ENCODE results near the gene DDA1. TPM values are rescaled to one million over a fixed set of nuclear protein-coding genes. Genes with fewer than 3 reads are reported as not detected.

The DDA1 gene
- total and polyA plus RNA-seq, 2 of the 13 experiments (the other 11 are each of a cell fraction or from before 2014, with no cell fraction given) = 24.5 to 26.0 TPM

- TF ChIP-seq PBX3 (CRISPR knock-in tag; IDR thresholded peaks at IDR 0.05; ENCODE audit: borderline replicate concordance) (peak; percentile 27; the same call in 1 of the 2 replicates), ZNF547 (CRISPR knock-in tag; IDR thresholded peaks at IDR 0.05) (peak; percentile 40; the same call in 1 of the 2 replicates), ZSCAN5A (CRISPR knock-in tag; IDR thresholded peaks at IDR 0.05; ENCODE audit: borderline replicate concordance) (no peak), ZNF674 (CRISPR knock-in tag; IDR thresholded peaks at IDR 0.05; ENCODE audit: low read depth) (no peak), KDM5A (IDR thresholded peaks at IDR 0.05; ENCODE audit: borderline replicate concordance, low read length) (peak; percentile 88; the same call in 1 of the 2 replicates), ZSCAN20 (CRISPR knock-in tag; IDR thresholded peaks at IDR 0.05; ENCODE audit: borderline replicate concordance) (peak; percentile 69; the same call in 1 of the 2 replicates), POLR2AphosphoS2 (IDR thresholded peaks at IDR 0.05; ENCODE audit: low read depth, low read length) (no peak), HNF4G (IDR thresholded peaks at IDR 0.05; ENCODE audit: borderline replicate concordance, low read depth, low read length) (no peak), HNF4G (CRISPR knock-in tag; IDR thresholded peaks at IDR 0.05; ENCODE audit: borderline replicate concordance, low read depth) (no peak), SP5 (CRISPR knock-in tag; IDR thresholded peaks at IDR 0.05; ENCODE audit: borderline replicate concordance, low read depth) (no peak; the same call in 1 of the 2 replicates), ZFYVE20 (CRISPR knock-in tag; IDR thresholded peaks at IDR 0.05; ENCODE audit: borderline replicate concordance, low read depth) (0 out of 2 replicates have a peak, but pooled peaks have one; percentile 82), ZFX (CRISPR knock-in tag; IDR thresholded peaks at IDR 0.05; ENCODE audit: low read depth) (peak; percentile 89), BCL3 (CRISPR knock-in tag; IDR thresholded peaks at IDR 0.05) (peak; percentile 56; the same call in 1 of the 2 replicates), FOXC1 (CRISPR knock-in tag; IDR thresholded peaks at IDR 0.05; ENCODE audit: borderline replicate concordance) (no peak; the same call in 1 of the 2 replicates), ZBTB37 (CRISPR knock-in tag; IDR thresholded peaks at IDR 0.05) (no peak), ZBTB14 (CRISPR knock-in tag; IDR thresholded peaks at IDR 0.05) (no peak), ZNF451 (CRISPR knock-in tag; IDR thresholded peaks at IDR 0.05) (no peak), HDAC6 (IDR thresholded peaks at IDR 0.05; ENCODE audit: low read depth, low read length) (no peak), PAX8 (CRISPR knock-in tag; IDR thresholded peaks at IDR 0.05; ENCODE audit: borderline replicate concordance) (no peak), MAX (IDR thresholded peaks at IDR 0.05) (peak; percentile 66; the same call in 1 of the 2 replicates), THYN1 (CRISPR knock-in tag; IDR thresholded peaks at IDR 0.05; ENCODE audit: borderline replicate concordance, low read depth) (no peak)
Measured at GRCh38 chr19:17305517-17306284, 3.7 kb upstream of the DDA1 start, which contains the start of gene MRPL34 (continued).
